ENCODE data around the gene ELMO1. TPM values are rescaled to one million over a fixed set of nuclear protein-coding genes. Genes with fewer than 3 reads are reported as not detected.

ELMO1 gene
- polyA plus RNA-seq, 1 experiment = not detected

GRCh38 chr7:36889182-36889581 is 559.5 kb downstream of the ELMO1 start:
- DNase-seq (ENCODE audit: low read depth) = no peak
- no peaks in the 10 kb centered on the region for H3K36me3 ChIP-seq (ENCODE audit: control insufficient read depth, insufficient read depth, low read length)
- no peak overlapping the region for H3K4me3 ChIP-seq (ENCODE audit: low read depth, low read length)
- CTCF ChIA-PET = no interaction called here
- POLR2A ChIA-PET = no interaction called here
- H3K27me3 ChIP-seq (ENCODE audit: control insufficient read depth, insufficient read depth, low read length) = no peaks in the 10 kb centered on the region
- no peak for TF ChIP-seq CTCF (IDR thresholded peaks at IDR 0.05; ENCODE audit: insufficient read depth, low read depth, low read length)

- H3K4me3 ChIP-seq (ENCODE audit: low read depth, low read length) = no peak overlapping the region
- TF ChIP-seq CTCF (IDR thresholded peaks at IDR 0.05; ENCODE audit: insufficient read depth, low read depth, low read length) = no peak
- CTCF ChIA-PET = no interaction called here
- no peaks in the 10 kb centered on the region for H3K27me3 ChIP-seq (ENCODE audit: control insufficient read depth, insufficient read depth, low read length)
- no peaks in the 10 kb centered on the region for H3K36me3 ChIP-seq (ENCODE audit: control insufficient read depth, insufficient read depth, low read length)
- POLR2A ChIA-PET = no interaction called here
- DNase-seq (ENCODE audit: low read depth) = no peak
These were observed 560.7 kb downstream of the ELMO1 start for GRCh38 chr7:36887969-36888368.

DNA sequence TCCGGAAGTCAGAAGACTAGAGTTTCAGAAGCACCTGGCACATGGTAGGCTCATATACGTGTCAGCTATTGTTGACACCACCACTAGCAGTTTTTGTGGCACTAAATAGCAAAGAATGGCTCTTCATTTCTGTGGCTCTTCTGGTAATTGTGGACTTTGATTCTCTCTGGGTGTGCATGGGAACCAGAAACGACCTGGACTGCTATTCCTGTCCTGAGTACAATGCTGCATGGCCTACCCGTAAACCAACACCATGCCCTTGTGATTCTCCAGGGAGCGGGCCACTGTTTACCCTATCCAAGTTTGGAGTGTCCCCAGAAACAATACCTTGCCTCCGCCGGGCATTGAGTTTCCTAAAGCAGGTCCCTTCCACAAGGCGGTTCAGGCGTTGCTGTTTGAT is 561.4 kb downstream of the ELMO1 start:
- H3K27me3 ChIP-seq (ENCODE audit: control insufficient read depth, insufficient read depth, low read length) = no peaks in the 10 kb centered on the region
- H3K4me3 ChIP-seq (ENCODE audit: low read depth, low read length) = no peak overlapping the region
- ChIA-PET POLR2A (no interaction called here), CTCF (no interaction called here)
- TF ChIP-seq CTCF (IDR thresholded peaks at IDR 0.05; ENCODE audit: insufficient read depth, low read depth, low read length) = no peak
- no peak for DNase-seq (ENCODE audit: low read depth)
- H3K36me3 ChIP-seq (ENCODE audit: control insufficient read depth, insufficient read depth, low read length) = no peaks in the 10 kb centered on the region

DNA sequence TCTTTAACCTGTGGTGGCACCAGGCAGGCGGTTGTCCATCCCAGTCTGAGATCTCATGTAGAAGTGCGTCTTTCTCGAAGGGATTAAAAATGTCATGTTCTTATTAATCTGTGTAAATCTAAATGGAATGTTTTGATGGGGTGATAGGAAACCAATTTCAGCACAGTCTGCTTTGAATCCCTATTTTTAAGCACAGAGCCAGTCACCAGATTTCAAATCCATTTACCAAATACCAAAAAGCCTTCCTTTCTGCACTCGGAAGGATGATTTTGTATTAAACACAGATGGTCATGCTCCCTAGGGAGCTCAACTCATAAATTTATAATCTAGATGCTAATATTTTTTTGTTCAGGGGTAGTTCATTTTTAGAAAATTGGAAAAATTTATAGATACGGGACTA is 563.8 kb downstream of the ELMO1 start:
- ChIA-PET CTCF (no interaction called here), POLR2A (no interaction called here)
- TF ChIP-seq CTCF (IDR thresholded peaks at IDR 0.05; ENCODE audit: insufficient read depth, low read depth, low read length) = no peak
- DNase-seq (ENCODE audit: low read depth) = no peak
- Histone ChIP-seq H3K27me3 (ENCODE audit: control insufficient read depth, insufficient read depth, low read length) (no peaks in the 10 kb centered on the region), H3K4me3 (ENCODE audit: low read depth, low read length) (no peak overlapping the region), H3K36me3 (ENCODE audit: control insufficient read depth, insufficient read depth, low read length) (no peaks in the 10 kb centered on the region)

DNA sequence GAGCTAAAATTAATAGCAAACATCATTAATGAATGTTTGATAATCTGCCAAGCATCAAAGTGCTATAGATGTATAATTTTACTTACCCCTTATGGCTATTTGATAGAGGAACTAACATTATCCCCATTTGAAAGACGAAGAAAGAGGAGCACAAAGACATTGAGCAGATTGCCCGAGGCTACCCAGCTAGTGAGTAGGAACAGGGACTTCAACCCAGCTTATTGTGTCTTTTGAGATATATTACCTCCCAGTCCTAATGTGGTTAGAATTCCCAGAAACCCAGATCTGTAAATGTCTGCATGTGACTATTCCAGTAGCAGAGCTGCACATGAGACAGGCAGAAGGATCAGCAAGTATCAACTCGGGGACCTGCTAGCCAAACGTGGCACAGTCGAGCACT is 564.3 kb downstream of the ELMO1 start:
- TF ChIP-seq CTCF (IDR thresholded peaks at IDR 0.05; ENCODE audit: insufficient read depth, low read depth, low read length) = no peak
- ChIA-PET CTCF (no interaction called here), POLR2A (no interaction called here)
- H3K4me3 ChIP-seq (ENCODE audit: low read depth, low read length) = no peak overlapping the region
- DNase-seq (ENCODE audit: low read depth) = no peak
- H3K27me3 ChIP-seq (ENCODE audit: control insufficient read depth, insufficient read depth, low read length) = no peaks in the 10 kb centered on the region
- no peaks in the 10 kb centered on the region for H3K36me3 ChIP-seq (ENCODE audit: control insufficient read depth, insufficient read depth, low read length)

Measured in BJ (cell line).